DND-41 (cell line): ENCODE data around the gene CHAD.

Experiments used
- EZH2 ChIP-seq: IDR thresholded peaks from 3 replicates; pipeline ENCODE4 v1.6.1; 2012; ENCODE audit warnings: borderline replicate concordance, low read depth, mild to moderate bottlenecking, moderate library complexity, low read length, inconsistent platforms; ENCODE audit not compliant: severe bottlenecking
- TF ChIP-seq, protein P1 (sequence below): IDR thresholded peaks from 2 replicates; pipeline ENCODE4 v1.5.1; 2012; ENCODE audit warnings: borderline replicate concordance, low read length, moderate library complexity, mild to moderate bottlenecking; ENCODE audit not compliant: poor library complexity, severe bottlenecking; ENCODE audit errors: extremely low read depth

DNA sequence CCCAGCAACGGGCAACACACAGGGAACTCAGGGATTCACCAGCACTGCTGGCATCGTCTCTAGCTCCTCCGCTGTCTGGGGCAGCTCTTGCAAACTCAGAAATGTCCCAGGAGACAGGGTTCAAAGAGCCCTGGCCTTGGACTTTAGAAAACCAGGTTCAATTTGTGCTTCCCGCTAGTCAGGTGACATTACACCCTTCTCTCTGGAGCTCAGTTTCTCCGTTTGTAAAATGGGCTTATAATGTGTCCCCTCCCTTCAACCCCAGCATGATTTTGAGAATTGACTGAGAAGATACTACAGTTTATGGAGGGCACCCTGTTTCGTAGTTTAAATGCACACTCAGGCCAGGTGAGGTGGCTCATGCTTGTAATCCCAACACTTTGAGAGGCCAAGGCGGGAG lies 37.6 kb upstream of the CHAD start:
- TF ChIP-seq, protein P1, sequence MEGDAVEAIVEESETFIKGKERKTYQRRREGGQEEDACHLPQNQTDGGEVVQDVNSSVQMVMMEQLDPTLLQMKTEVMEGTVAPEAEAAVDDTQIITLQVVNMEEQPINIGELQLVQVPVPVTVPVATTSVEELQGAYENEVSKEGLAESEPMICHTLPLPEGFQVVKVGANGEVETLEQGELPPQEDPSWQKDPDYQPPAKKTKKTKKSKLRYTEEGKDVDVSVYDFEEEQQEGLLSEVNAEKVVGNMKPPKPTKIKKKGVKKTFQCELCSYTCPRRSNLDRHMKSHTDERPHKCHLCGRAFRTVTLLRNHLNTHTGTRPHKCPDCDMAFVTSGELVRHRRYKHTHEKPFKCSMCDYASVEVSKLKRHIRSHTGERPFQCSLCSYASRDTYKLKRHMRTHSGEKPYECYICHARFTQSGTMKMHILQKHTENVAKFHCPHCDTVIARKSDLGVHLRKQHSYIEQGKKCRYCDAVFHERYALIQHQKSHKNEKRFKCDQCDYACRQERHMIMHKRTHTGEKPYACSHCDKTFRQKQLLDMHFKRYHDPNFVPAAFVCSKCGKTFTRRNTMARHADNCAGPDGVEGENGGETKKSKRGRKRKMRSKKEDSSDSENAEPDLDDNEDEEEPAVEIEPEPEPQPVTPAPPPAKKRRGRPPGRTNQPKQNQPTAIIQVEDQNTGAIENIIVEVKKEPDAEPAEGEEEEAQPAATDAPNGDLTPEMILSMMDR, result no peak
- no peak for TF ChIP-seq EZH2
